K562 (cell line): ENCODE data around the gene SHROOM3. TPM values are rescaled to one million over a fixed set of nuclear protein-coding genes. Genes with fewer than 3 reads are reported as not detected.

Experiments used
- ATAC-seq: fragments of 200-7000 bp; cut with Tn5 transposase; 3 replicates; pipeline ENCODE4 v1.9.1; 2020; ENCODE audit warnings: moderate library complexity
- BruUV-seq: library from RNA; stranded (reverse); fragments of 400-500 nt; replicated peaks from 2 replicates; lab custom pipeline; 2021; lab: Mats Ljungman, UMichigan
- CTCF ChIA-PET: fragments of 300-600 bp; formaldehyde crosslinking; extraction: SDS; loops from one replicate; lab custom pipeline; 2021; ENCODE audit warnings: low intra/inter-chr PET ratio; lab: Yijun Ruan, JAX
- POLR2A ChIA-PET: fragments of 300-600, 350-650 bp; sonication (Branson Sonifier 250); formaldehyde crosslinking; extraction: SDS; loops from one replicate; lab custom pipeline; 2021; ENCODE audit warnings: antibody characterized with exemption, inconsistent platforms; lab: Yijun Ruan, JAX
- DNase-seq, 4 experiments: peaks; one replicate each; pipeline versions ENCODE4 v3.0.0 to v3.0.0-alpha.2; 2011 to 2018; ENCODE audit warnings: low spot score in 3 of 4, mixed read lengths in 3 of 4; ENCODE audit errors: extremely low read depth in 1 of 4
- FAIRE-seq: peaks from 2 replicates; lab custom pipeline; 2011; peaks lifted over from hg19 to GRCh38; lab: Jason Lieb, UNC
- H2AFZ ChIP-seq: 2 replicates; pipeline ENCODE4 v1.6.0; 2011; ENCODE audit warnings: low read depth, low read length, control low read depth, inconsistent platforms
- H3K27ac ChIP-seq: fragments of 200-600 bp; 3 replicates; pipeline ENCODE4 v1.8.0; 2011; ENCODE audit warnings: low read depth, mild to moderate bottlenecking, control low read depth, inconsistent platforms, low read length, moderate library complexity, mixed read lengths; ENCODE audit errors: extremely low read depth
- H3K27me3 ChIP-seq, 2 experiments: fragments of 300-600 bp in 1 of 2; 2 replicates in 1 of 2; 3 replicates in 1 of 2; pipeline versions ENCODE4 v1.6.0 to v1.8.0; 2011; ENCODE audit warnings: inconsistent platforms in 2 of 2, low read length in 2 of 2, mild to moderate bottlenecking in 1 of 2, mixed read lengths in 1 of 2, moderate library complexity in 1 of 2; ENCODE audit not compliant: control insufficient read depth in 2 of 2, insufficient read depth in 2 of 2
- H3K36me3 ChIP-seq: fragments of 300-600 bp; 3 replicates; pipeline ENCODE4 v1.8.0; 2011; ENCODE audit warnings: mild to moderate bottlenecking, low read length, inconsistent platforms; ENCODE audit not compliant: control insufficient read depth, insufficient read depth
- H3K4me1 ChIP-seq, 2 experiments: fragments of 200-600 bp in 1 of 2; replicated peaks in 1 of 2; 2 replicates in 1 of 2; 3 replicates in 1 of 2; pipeline versions ENCODE4 v1.5.1 to v1.8.0; 2011; ENCODE audit warnings: inconsistent platforms in 2 of 2, low read length in 2 of 2, mild to moderate bottlenecking in 1 of 2, mixed read lengths in 1 of 2, moderate library complexity in 1 of 2; ENCODE audit not compliant: control insufficient read depth in 2 of 2, insufficient read depth in 2 of 2
- H3K4me2 ChIP-seq: 2 replicates; pipeline ENCODE4 v1.6.1; 2011; ENCODE audit warnings: low read length, control low read depth, inconsistent platforms, mixed read lengths; ENCODE audit not compliant: insufficient read depth
- H3K4me3 ChIP-seq: fragments of 200-600 bp; sonication (generic), shearing (Covaris generic); 2 replicates; pipeline ENCODE4 v1.5.1; 2016; ENCODE audit warnings: control low read depth, inconsistent platforms
- H3K79me2 ChIP-seq: fragments of 200-600 bp; 3 replicates; pipeline ENCODE4 v1.8.0; 2011; ENCODE audit warnings: low read length, inconsistent platforms; ENCODE audit not compliant: control insufficient read depth, insufficient read depth
- H3K9ac ChIP-seq, 2 experiments: 2 replicates each; pipeline versions ENCODE4 v1.6.0 to v1.6.1; 2011; ENCODE audit warnings: low read depth in 2 of 2, low read length in 2 of 2, control low read depth in 1 of 2, inconsistent platforms in 1 of 2, mild to moderate bottlenecking in 1 of 2, mixed read lengths in 1 of 2; ENCODE audit not compliant: insufficient read depth in 1 of 2
- H3K9me1 ChIP-seq: one replicate; pipeline ENCODE4 v1.6.0; 2011; ENCODE audit warnings: inconsistent platforms, mild to moderate bottlenecking, low read length, moderate library complexity; ENCODE audit not compliant: control insufficient read depth, insufficient read depth
- H3K9me3 ChIP-seq: replicated peaks from 2 replicates; pipeline ENCODE4 v1.5.1; 2011; ENCODE audit warnings: low read depth, low read length, inconsistent platforms; ENCODE audit not compliant: control insufficient read depth, insufficient read depth
- H4K20me1 ChIP-seq: replicated peaks from 2 replicates; pipeline ENCODE4 v1.6.1; 2011; ENCODE audit warnings: low read length, inconsistent platforms, mixed read lengths; ENCODE audit not compliant: control insufficient read depth, insufficient read depth
- CHD1 ChIP-seq: fragments of 200-600 bp; sonication (generic); IDR thresholded peaks from one replicate; pipeline ENCODE4 v1.6.1; 2012; ENCODE audit warnings: mild to moderate bottlenecking, moderate library complexity, low read length, inconsistent platforms
- ESRRB ChIP-seq: fragments of 250-450 bp; sonication (Bioruptor Pico); IDR thresholded peaks from 2 replicates; pipeline ENCODE4 v1.5.0; 2020; ENCODE audit warnings: mild to moderate bottlenecking, moderate library complexity, borderline replicate concordance
- GTF2F1 ChIP-seq: IDR thresholded peaks from 2 replicates; pipeline ENCODE4 v1.6.1; 2011; ENCODE audit warnings: low read depth, low read length, improper control_type of control experiment
- HDAC2 ChIP-seq: fragments of 450-650 bp; IDR thresholded peaks from 2 replicates; pipeline ENCODE4 v1.6.1; 2016; ENCODE audit warnings: mild to moderate bottlenecking
- MAFK ChIP-seq: IDR thresholded peaks from 2 replicates; pipeline ENCODE4 v1.6.1; 2011; ENCODE audit warnings: low read length, improper control_type of control experiment
- MCM2 ChIP-seq: fragments of 450-650 bp; IDR thresholded peaks from 2 replicates; pipeline ENCODE4 v1.6.1; 2017; ENCODE audit warnings: low read depth, mild to moderate bottlenecking
- MCM5 ChIP-seq: fragments of 450-650 bp; IDR thresholded peaks from 2 replicates; pipeline ENCODE4 v1.6.1; 2016; ENCODE audit warnings: low read depth
- PHTF2 ChIP-seq: fragments of 250-450 bp; sonication (Bioruptor Pico); IDR thresholded peaks from 2 replicates; pipeline ENCODE4 v1.5.0; 2021; ENCODE audit warnings: mild to moderate bottlenecking
- WGBS: fragments of 100-300 bp; shearing (Covaris generic); methylation state at CpG from one replicate; pipeline ENCODE4 v1.1.6; 2016; ENCODE audit warnings: low coverage, mixed read lengths; ENCODE audit not compliant: insufficient coverage; ENCODE audit errors: missing lambda C conversion rate; 5-methylcytosine and 5-hydroxymethylcytosine counted together
- in situ Hi-C: fragments of 300-500 bp; cut with MboI; formaldehyde crosslinking; loops from 4 replicates; pipeline ENCODE4 v1.15.0; 2018; ENCODE audit warnings: inconsistent platforms, mixed read lengths
- intact Hi-C: fragments of 100-400 bp; cut with micrococcal nuclease; formaldehyde crosslinking; loops from 2 replicates; pipeline ENCODE4 v1.14.2; 2022
- polyA plus RNA-seq, 8 experiments: library from polyadenylated mRNA; depleted of rRNA in 4 of 8; stranded (reverse) in 5 of 8; unstranded in 3 of 8; fragments of >200 nt; fragmentation: Nextera tagmentation in 2 of 8; fragmentation: Illumina TruSeq in 1 of 8; extraction: Ambion mirVana in 2 of 8; extraction: Trizol in 1 of 8; gene quantifications; 2 replicates each; pipeline versions ENCODE4 v1.2.1 to v1.2.3, GENCODE V29; 2011 to 2014; ENCODE audit warnings: inconsistent platforms in 1 of 8, missing spikeins in 1 of 8
- total RNA-seq, 7 experiments: library from RNA; depleted of rRNA in 6 of 7; stranded (reverse); fragments of >200 nt in 6 of 7; fragmentation: Illumina TruSeq in 2 of 7; extraction: Trizol in 2 of 7; gene quantifications; 2 replicates each; pipeline versions ENCODE4 v1.2.1 to v1.2.3, GENCODE V29; 2011 to 2021; ENCODE audit warnings: low replicate concordance in 1 of 7
- TF ChIP-seq, protein P1 (sequence below): IDR thresholded peaks from 2 replicates; pipeline ENCODE4 v1.6.1; 2011; ENCODE audit not compliant: insufficient read length; ENCODE audit errors: extremely low read depth
- TF ChIP-seq, protein P2 (sequence below): fragments of 450-650 bp; IDR thresholded peaks from 2 replicates; pipeline ENCODE4 v1.6.1; 2016; ENCODE audit warnings: low read depth

The SHROOM3 gene
- total and polyA plus RNA-seq, 9 of the 15 experiments (the other 6 are each of a cell fraction or from before 2014, with no cell fraction given): 0.01 to 0.07 TPM; not detected in 7

DNA sequence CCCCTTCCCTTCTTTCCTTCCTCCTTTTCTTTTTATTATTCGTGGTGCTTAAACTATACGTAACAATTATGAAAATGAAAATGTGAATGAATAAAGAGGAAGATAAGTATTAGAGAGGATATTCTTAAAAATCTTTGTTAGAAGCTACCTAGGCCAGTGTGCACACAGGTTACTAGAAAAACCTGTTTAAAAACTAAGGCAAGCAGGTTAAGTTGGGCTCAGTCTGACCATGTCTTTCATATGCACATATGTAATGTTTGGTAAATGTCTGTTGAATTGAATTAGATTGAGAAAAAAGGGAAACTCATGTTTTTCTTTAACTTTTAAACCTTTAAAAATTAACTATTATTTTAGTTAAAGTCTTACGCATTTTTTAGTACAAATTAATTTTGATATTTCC, 7.8 kb downstream of the SHROOM3 start (continued):
- TF ChIP-seq GTF2F1 (no peak), MAFK (no peak), HDAC2 (no peak), MCM5 (no peak), ESRRB (CRISPR knock-in tag) (no peak)

- no peaks in the 10 kb centered on the region for H3K9me1 ChIP-seq
- ATAC-seq (no peak), DNase-seq (no peak), FAIRE-seq (no peak)
- WGBS: 0% methylated on average over 1 of the region's 1 CpG
- no peak overlapping the region for H3K9ac ChIP-seq
- no peak overlapping the region for H3K4me2 ChIP-seq
- H3K4me1 ChIP-seq: no peaks in the 10 kb centered on the region
- H4K20me1 ChIP-seq: no peaks in the 10 kb centered on the region; the same call in 1 of the 2 replicates
- in situ Hi-C loops (no loop called here), intact Hi-C loops (no loop called here)
- ChIA-PET CTCF (interaction anchor here (1.1 kb wide), 1 partner anchor 92 kb away, joined by 3 read pairs; no protein-coding TSS in a partner anchor), POLR2A (no interaction called here)
- H2AFZ ChIP-seq: no peak overlapping the region
- peaks cover 3 to 14% of the 10 kb centered on the region in 2 experiments; a peak in 2 of 5 replicates for H3K27me3 ChIP-seq
- no peaks in the 10 kb centered on the region for H3K79me2 ChIP-seq
- H3K4me3 ChIP-seq: no peak overlapping the region
- BruUV-seq: no TSS peak
- H3K27ac ChIP-seq: no peak overlapping the region
- no peaks in the 10 kb centered on the region for H3K36me3 ChIP-seq
- no peaks in the 10 kb centered on the region for H3K9me3 ChIP-seq
- TF ChIP-seq, protein P1, sequence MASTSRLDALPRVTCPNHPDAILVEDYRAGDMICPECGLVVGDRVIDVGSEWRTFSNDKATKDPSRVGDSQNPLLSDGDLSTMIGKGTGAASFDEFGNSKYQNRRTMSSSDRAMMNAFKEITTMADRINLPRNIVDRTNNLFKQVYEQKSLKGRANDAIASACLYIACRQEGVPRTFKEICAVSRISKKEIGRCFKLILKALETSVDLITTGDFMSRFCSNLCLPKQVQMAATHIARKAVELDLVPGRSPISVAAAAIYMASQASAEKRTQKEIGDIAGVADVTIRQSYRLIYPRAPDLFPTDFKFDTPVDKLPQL: no peak
- TF ChIP-seq PHTF2 (CRISPR knock-in tag) (no peak), CHD1 (no peak), MCM2 (no peak)
- TF ChIP-seq, protein P2, sequence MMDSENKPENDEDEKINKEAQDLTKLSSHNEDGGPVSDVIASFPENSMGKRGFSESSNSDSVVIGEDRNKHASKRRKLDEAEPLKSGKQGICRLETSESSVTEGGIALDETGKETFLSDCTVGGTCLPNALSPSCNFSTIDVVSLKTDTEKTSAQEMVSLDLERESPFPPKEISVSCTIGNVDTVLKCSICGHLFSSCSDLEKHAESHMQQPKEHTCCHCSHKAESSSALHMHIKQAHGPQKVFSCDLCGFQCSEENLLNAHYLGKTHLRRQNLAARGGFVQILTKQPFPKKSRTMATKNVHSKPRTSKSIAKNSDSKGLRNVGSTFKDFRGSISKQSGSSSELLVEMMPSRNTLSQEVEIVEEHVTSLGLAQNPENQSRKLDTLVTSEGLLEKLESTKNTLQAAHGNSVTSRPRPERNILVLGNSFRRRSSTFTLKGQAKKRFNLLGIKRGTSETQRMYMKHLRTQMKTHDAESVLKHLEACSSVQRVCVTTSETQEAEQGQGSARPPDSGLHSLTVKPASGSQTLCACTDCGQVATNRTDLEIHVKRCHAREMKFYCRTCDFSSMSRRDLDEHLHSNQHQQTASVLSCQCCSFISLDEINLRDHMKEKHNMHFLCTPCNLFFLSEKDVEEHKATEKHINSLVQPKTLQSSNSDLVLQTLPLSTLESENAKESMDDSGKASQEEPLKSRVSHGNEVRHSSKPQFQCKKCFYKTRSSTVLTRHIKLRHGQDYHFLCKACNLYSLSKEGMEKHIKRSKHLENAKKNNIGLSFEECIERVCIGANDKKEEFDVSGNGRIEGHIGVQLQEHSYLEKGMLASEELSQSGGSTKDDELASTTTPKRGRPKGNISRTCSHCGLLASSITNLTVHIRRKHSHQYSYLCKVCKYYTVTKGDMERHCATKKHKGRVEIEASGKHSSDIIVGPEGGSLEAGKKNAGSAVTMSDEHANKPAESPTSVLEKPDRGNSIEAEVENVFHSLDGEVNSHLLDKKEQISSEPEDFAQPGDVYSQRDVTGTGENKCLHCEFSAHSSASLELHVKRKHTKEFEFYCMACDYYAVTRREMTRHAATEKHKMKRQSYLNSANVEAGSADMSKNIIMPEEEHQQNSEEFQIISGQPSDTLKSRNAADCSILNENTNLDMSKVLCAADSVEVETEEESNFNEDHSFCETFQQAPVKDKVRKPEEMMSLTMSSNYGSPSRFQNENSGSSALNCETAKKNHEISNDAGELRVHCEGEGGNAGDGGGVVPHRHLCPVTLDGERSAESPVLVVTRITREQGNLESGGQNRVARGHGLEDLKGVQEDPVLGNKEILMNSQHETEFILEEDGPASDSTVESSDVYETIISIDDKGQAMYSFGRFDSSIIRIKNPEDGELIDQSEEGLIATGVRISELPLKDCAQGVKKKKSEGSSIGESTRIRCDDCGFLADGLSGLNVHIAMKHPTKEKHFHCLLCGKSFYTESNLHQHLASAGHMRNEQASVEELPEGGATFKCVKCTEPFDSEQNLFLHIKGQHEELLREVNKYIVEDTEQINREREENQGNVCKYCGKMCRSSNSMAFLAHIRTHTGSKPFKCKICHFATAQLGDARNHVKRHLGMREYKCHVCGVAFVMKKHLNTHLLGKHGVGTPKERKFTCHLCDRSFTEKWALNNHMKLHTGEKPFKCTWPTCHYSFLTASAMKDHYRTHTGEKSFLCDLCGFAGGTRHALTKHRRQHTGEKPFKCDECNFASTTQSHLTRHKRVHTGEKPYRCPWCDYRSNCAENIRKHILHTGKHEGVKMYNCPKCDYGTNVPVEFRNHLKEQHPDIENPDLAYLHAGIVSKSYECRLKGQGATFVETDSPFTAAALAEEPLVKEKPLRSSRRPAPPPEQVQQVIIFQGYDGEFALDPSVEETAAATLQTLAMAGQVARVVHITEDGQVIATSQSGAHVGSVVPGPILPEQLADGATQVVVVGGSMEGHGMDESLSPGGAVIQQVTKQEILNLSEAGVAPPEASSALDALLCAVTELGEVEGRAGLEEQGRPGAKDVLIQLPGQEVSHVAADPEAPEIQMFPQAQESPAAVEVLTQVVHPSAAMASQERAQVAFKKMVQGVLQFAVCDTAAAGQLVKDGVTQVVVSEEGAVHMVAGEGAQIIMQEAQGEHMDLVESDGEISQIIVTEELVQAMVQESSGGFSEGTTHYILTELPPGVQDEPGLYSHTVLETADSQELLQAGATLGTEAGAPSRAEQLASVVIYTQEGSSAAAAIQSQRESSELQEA: no peak
Observed at GRCh38 chr4:76443376-76443775, 8.3 kb downstream of the SHROOM3 start.
